ENCODE measurements around the gene TRPM4.

Gene TRPM4

DNA sequence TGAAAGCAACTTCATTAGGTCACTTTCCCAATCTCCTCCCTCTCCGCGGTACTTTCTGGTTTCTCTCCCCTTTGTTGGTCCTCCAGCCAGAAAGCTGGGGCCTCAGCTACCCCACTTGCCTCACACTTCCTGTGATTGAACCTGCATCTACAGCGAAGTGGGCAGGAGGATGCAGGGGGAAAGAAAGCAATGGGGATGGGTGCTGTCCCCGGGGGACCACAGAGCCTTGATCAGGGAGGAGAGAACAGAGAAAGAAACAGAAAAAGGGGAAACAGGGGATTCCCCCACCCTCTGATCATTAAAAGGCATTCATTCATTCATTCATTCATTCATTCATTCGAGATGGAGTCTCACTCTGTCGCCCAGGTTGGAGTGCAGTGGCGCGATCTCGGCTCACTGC, 74.2 kb downstream of the TRPM4 start:
- CTCF ChIA-PET, result interaction anchor here (0.6 to 1.6 kb wide), 2 partner anchors 70 to 131 kb away, joined by 3 to 4 read pairs; no protein-coding TSS in a partner anchor
- TF ChIP-seq CTCF (conservative IDR thresholded peaks at IDR 0.05; ENCODE audit: low read depth), result no peak
- POLR2A ChIA-PET (ENCODE audit: low non-redundant PET), result no interaction called here
- no peak overlapping the region for H3K27ac ChIP-seq
- no peak for DNase-seq (ENCODE audit: low spot score)

- POLR2A ChIA-PET (ENCODE audit: low non-redundant PET), result no interaction called here
- TF ChIP-seq CTCF (conservative IDR thresholded peaks at IDR 0.05; ENCODE audit: low read depth), result no peak
- H3K27ac ChIP-seq, result no peak overlapping the region
- CTCF ChIA-PET, result no interaction called here
- no peak for DNase-seq (ENCODE audit: low spot score)
These were observed 75.6 kb downstream of the TRPM4 start for GRCh38 chr19:49233163-49233562.

DNA sequence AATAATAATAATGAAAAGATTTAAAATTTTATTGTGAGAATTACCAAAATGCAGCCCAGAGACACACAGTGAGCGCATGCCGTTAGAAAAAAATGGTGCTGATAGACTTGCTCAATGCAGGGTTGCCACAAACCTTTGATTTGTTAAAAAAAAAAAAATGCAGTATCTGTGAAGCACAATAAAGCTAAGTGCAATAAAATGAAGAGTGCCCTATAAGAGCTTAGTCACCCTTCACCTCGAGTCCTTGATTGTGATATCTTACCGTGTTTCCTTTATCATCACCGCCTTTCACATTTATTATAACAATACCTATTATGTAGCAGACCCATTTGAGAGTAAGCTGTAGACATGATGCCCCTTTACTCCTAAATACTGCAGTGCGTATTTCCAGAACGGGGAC, 84.2 kb downstream of the TRPM4 start:
- CTCF ChIA-PET, result interaction anchor here (1.1 kb wide), 1 partner anchor 16 kb away, joined by 5 read pairs; no protein-coding TSS in a partner anchor

GRCh38 chr19:49243129-49243528, 85.5 kb downstream of the TRPM4 start:
- POLR2A ChIA-PET (ENCODE audit: low non-redundant PET), result no interaction called here
- H3K27ac ChIP-seq, result no peak overlapping the region
- no peak for TF ChIP-seq CTCF (conservative IDR thresholded peaks at IDR 0.05; ENCODE audit: low read depth)
- CTCF ChIA-PET, result interaction anchor here (0.6 to 0.7 kb wide), 2 partner anchors 35 to 58 kb away, joined by 3 to 4 read pairs; no protein-coding TSS in a partner anchor
- DNase-seq (ENCODE audit: low spot score), result no peak

More for the DNA sequence above, 84.2 kb downstream of the TRPM4 start:
- H3K27ac ChIP-seq, result no peak overlapping the region
- no peak for DNase-seq (ENCODE audit: low spot score)
- TF ChIP-seq CTCF (conservative IDR thresholded peaks at IDR 0.05; ENCODE audit: low read depth), result no peak
- POLR2A ChIA-PET (ENCODE audit: low non-redundant PET), result no interaction called here

DNA sequence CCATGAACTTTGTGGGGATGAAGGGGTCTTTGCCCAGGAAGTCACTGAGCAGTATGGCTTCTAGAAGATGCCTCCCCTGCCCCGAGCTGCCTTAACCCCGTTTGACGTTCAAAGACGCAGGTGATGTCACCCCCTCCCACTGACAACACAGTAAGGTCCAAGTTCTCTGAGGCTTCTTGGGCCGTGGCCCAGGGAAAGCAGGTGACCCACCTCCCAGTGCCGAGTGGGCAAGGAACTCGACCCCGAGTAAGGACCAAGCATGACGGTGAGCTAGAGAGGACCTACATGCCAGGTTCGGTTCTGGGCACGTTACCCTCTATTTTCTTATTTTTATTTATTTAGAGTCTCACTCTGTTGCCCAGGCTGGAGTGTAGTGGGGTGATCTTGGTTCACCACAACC, 86.1 kb downstream of the TRPM4 start:
- ChIA-PET CTCF (interaction anchor here (0.6 kb wide), 3 partner anchors 27 to 51 kb away, joined by 3 to 4 read pairs (median 3); no protein-coding TSS in a partner anchor), POLR2A (ENCODE audit: low non-redundant PET) (no interaction called here)
- DNase-seq (ENCODE audit: low spot score), result no peak
- no peak for TF ChIP-seq CTCF (conservative IDR thresholded peaks at IDR 0.05; ENCODE audit: low read depth)
- H3K27ac ChIP-seq, result no peak overlapping the region

DNA sequence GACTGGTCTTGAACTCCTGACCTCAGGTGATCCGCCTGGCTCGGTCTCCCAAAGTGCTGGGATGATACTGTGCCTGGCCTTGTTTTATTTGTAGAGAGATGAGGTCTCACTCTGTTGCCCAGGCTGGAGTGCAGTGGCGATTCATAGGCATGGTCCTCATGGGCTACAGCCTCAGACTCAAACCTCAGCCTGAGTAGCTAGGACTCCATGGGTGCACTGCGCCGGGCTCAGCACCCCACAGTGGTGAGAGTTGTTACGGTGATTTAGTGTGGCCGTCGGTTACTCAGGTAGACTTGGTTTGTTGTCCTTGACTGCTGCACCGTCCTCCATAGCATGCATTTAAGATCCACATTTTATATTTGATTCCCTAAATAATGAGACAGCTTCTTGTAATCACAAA, 86.7 kb downstream of the TRPM4 start:
- no peak overlapping the region for H3K27ac ChIP-seq
- DNase-seq (ENCODE audit: low spot score), result no peak
- ChIA-PET CTCF (interaction anchor here (0.5 to 1.1 kb wide), 5 partner anchors 15 to 84 kb away, joined by 3 to 8 read pairs (median 3); no protein-coding TSS in a partner anchor), POLR2A (ENCODE audit: low non-redundant PET) (no interaction called here)
- TF ChIP-seq CTCF (conservative IDR thresholded peaks at IDR 0.05; ENCODE audit: low read depth), result no peak
